K562 (cell line): Measurements from ENCODE around the gene PIK3R2. TPM values are rescaled to one million over a fixed set of nuclear protein-coding genes. Genes with fewer than 3 reads are reported as not detected.
A peak's percentile ranks its signal among the peaks of the same experiment; 100 is the strongest.

Experiments
- CBX1 ChIP-seq: sonication (generic); IDR thresholded peaks from 2 replicates; pipeline ENCODE4 v1.6.1; 2016; ENCODE audit warnings: antibody characterized with exemption, low read depth, mild to moderate bottlenecking
- GABPB1 ChIP-seq: sonication (generic); formaldehyde crosslinking; IDR thresholded peaks from 2 replicates; pipeline ENCODE4 v1.8.0; 2022; ENCODE audit warnings: mild to moderate bottlenecking, missing genetic modification reagents
- NFIX ChIP-seq: fragments of 250-450 bp; sonication (Bioruptor Pico); IDR thresholded peaks from 2 replicates; pipeline ENCODE4 v1.4.0; 2020; ENCODE audit warnings: low read depth, mild to moderate bottlenecking, moderate library complexity
- NR2C2 ChIP-seq, 2 experiments: fragments of 200-800 bp in 1 of 2; sonication (Bioruptor generic) in 1 of 2; sonication (generic) in 1 of 2; formaldehyde crosslinking in 1 of 2; IDR thresholded peaks; 2 replicates each; pipeline versions ENCODE4 v1.6.1 to v1.8.0; 2016 to 2022; ENCODE audit warnings: mild to moderate bottlenecking in 1 of 2, missing compliant biosample characterization in 1 of 2, missing genetic modification characterization in 1 of 2, missing genetic modification reagents in 1 of 2
- PHF21A ChIP-seq: fragments of 450-650 bp; IDR thresholded peaks from 2 replicates; pipeline ENCODE4 v1.6.1; 2017; ENCODE audit warnings: low read depth, borderline replicate concordance
- POLR2G ChIP-seq: fragments of 200-400 bp; formaldehyde crosslinking; IDR thresholded peaks from 2 replicates; pipeline ENCODE4 v1.6.1; 2017; ENCODE audit warnings: low read depth, mild to moderate bottlenecking, antibody characterized with exemption, low read length, moderate library complexity
- SAP30 ChIP-seq: fragments of 200-600 bp; sonication (generic); IDR thresholded peaks from 2 replicates; pipeline ENCODE4 v1.6.1; 2012; ENCODE audit warnings: borderline replicate concordance, low read depth, mild to moderate bottlenecking, moderate library complexity, low read length, control low read depth, inconsistent platforms; ENCODE audit not compliant: insufficient read depth, poor library complexity, severe bottlenecking
- STAG1 ChIP-seq: sonication (generic); formaldehyde crosslinking; IDR thresholded peaks from 2 replicates; pipeline ENCODE4 v1.5.0; 2020; ENCODE audit warnings: missing genetic modification reagents, borderline replicate concordance
- ZFX ChIP-seq: sonication (generic); formaldehyde crosslinking; IDR thresholded peaks from 2 replicates; pipeline ENCODE4 v1.8.0; 2022; ENCODE audit warnings: mild to moderate bottlenecking, missing genetic modification reagents, moderate library complexity
- polyA plus RNA-seq, 8 experiments: library from polyadenylated mRNA; depleted of rRNA in 4 of 8; stranded (reverse) in 5 of 8; unstranded in 3 of 8; fragments of >200 nt; fragmentation: Nextera tagmentation in 2 of 8; fragmentation: Illumina TruSeq in 1 of 8; extraction: Ambion mirVana in 2 of 8; extraction: Trizol in 1 of 8; gene quantifications; 2 replicates each; pipeline versions ENCODE4 v1.2.1 to v1.2.3, GENCODE V29; 2011 to 2014; ENCODE audit warnings: inconsistent platforms in 1 of 8, missing spikeins in 1 of 8
- total RNA-seq, 7 experiments: library from RNA; depleted of rRNA in 6 of 7; stranded (reverse); fragments of >200 nt in 6 of 7; fragmentation: Illumina TruSeq in 2 of 7; extraction: Trizol in 2 of 7; gene quantifications; 2 replicates each; pipeline versions ENCODE4 v1.2.1 to v1.2.3, GENCODE V29; 2011 to 2021; ENCODE audit warnings: low replicate concordance in 1 of 7
- TF ChIP-seq, protein P1 (sequence below): fragments of 250-450 bp; sonication (Bioruptor Pico); IDR thresholded peaks from 2 replicates; pipeline ENCODE4 v1.8.0; 2021; ENCODE audit warnings: borderline replicate concordance, mild to moderate bottlenecking, moderate library complexity; ENCODE audit not compliant: poor library complexity, severe bottlenecking
- TF ChIP-seq, protein P2 (sequence below): sonication (generic); formaldehyde crosslinking; IDR thresholded peaks from 2 replicates; pipeline ENCODE4 v1.4.0; 2020; ENCODE audit warnings: mild to moderate bottlenecking, missing genetic modification reagents
- TF ChIP-seq, protein P3 (sequence below): fragments of 450-650 bp; IDR thresholded peaks from 2 replicates; pipeline ENCODE4 v1.6.1; 2016; ENCODE audit warnings: antibody characterized with exemption
- TF ChIP-seq, protein P4 (sequence below): sonication (generic); formaldehyde crosslinking; IDR thresholded peaks from 2 replicates; pipeline ENCODE4 v1.8.0; 2022; ENCODE audit warnings: missing genetic modification reagents, mild to moderate bottlenecking, moderate library complexity, borderline replicate concordance
- TF ChIP-seq, protein P5 (sequence below): fragments of 250-450 bp; sonication (Bioruptor Pico); IDR thresholded peaks from 2 replicates; pipeline ENCODE4 v1.4.0; 2020

PIK3R2 gene
- total and polyA plus RNA-seq, 9 of the 15 experiments (the other 6 are each of a cell fraction or from before 2014, with no cell fraction given): 0.39 to 37.9 (median 5.3) TPM

DNA sequence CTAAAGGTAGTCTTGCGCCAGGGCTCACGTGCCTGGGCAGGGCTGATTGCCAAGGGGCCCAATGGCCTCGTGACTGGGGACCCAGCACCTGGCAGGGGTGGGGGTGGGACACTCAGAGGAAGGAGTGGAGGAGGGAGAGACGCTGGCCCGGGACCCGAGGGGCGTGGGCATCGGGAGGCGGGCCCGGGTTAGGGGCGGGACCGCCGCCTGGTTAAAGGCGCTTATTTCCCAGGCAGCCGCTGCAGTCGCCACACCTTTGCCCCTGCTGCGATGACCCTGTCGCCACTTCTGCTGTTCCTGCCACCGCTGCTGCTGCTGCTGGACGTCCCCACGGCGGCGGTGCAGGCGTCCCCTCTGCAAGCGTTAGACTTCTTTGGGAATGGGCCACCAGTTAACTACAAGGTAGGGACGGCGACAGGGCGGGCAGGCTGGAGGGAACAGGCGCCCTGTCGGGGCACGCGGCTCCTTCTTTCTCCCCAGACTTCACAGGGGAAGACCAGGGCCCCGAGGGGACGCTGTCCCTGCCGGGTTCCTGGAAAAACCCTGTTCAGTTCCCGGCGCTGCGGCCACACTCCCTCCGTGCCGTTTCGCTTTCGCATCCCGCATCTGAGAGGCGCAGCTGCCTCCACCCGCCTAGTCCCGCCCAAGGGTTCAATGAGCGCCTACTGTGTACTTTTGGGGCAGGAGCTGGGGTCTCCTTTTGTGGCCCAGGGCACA, 20.8 kb downstream of the PIK3R2 start, which contains the start of gene IFI30 (continued):
- TF ChIP-seq, protein P1, sequence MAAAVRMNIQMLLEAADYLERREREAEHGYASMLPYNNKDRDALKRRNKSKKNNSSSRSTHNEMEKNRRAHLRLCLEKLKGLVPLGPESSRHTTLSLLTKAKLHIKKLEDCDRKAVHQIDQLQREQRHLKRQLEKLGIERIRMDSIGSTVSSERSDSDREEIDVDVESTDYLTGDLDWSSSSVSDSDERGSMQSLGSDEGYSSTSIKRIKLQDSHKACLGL (CRISPR knock-in tag): no peak
- 0 out of 2 replicates have a peak, but pooled peaks have one; percentile 19 for TF ChIP-seq STAG1 (CRISPR knock-in tag)
- TF ChIP-seq, protein P2, sequence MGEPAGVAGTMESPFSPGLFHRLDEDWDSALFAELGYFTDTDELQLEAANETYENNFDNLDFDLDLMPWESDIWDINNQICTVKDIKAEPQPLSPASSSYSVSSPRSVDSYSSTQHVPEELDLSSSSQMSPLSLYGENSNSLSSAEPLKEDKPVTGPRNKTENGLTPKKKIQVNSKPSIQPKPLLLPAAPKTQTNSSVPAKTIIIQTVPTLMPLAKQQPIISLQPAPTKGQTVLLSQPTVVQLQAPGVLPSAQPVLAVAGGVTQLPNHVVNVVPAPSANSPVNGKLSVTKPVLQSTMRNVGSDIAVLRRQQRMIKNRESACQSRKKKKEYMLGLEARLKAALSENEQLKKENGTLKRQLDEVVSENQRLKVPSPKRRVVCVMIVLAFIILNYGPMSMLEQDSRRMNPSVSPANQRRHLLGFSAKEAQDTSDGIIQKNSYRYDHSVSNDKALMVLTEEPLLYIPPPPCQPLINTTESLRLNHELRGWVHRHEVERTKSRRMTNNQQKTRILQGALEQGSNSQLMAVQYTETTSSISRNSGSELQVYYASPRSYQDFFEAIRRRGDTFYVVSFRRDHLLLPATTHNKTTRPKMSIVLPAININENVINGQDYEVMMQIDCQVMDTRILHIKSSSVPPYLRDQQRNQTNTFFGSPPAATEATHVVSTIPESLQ (CRISPR knock-in tag): peak; percentile 35; the same call in 1 of the 2 replicates
- TF ChIP-seq, protein P3, sequence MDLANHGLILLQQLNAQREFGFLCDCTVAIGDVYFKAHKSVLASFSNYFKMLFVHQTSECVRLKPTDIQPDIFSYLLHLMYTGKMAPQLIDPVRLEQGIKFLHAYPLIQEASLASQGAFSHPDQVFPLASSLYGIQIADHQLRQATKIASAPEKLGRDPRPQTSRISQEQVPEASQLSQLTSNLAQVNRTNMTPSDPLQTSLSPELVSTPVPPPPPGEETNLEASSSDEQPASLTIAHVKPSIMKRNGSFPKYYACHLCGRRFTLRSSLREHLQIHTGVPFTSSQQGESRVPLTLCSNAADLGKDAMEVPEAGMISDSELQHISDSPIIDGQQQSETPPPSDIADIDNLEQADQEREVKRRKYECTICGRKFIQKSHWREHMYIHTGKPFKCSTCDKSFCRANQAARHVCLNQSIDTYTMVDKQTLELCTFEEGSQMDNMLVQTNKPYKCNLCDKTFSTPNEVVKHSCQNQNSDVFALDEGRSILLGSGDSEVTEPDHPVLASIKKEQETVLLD: 0 out of 2 replicates have a peak, but pooled peaks have one; percentile 54
- TF ChIP-seq NR2C2 (CRISPR knock-in tag; IDR thresholded peaks at IDR 0.05): no peak
- peak; percentile 41; the same call in 1 of the 2 replicates for TF ChIP-seq NR2C2 (tag; IDR thresholded peaks at IDR 0.05)
- TF ChIP-seq PHF21A: 0 out of 2 replicates have a peak, but pooled peaks have one; percentile 11
- peak; percentile 50 for TF ChIP-seq ZFX (CRISPR knock-in tag)
- TF ChIP-seq, protein P4, sequence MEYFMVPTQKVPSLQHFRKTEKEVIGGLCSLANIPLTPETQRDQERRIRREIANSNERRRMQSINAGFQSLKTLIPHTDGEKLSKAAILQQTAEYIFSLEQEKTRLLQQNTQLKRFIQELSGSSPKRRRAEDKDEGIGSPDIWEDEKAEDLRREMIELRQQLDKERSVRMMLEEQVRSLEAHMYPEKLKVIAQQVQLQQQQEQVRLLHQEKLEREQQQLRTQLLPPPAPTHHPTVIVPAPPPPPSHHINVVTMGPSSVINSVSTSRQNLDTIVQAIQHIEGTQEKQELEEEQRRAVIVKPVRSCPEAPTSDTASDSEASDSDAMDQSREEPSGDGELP (CRISPR knock-in tag): peak; percentile 32; the same call in 1 of the 2 replicates
- TF ChIP-seq SAP30: peak; percentile 48
- TF ChIP-seq GABPB1 (CRISPR knock-in tag): peak; percentile 33; the same call in 1 of the 2 replicates
- peak; percentile 94 for TF ChIP-seq POLR2G
- TF ChIP-seq, protein P5, sequence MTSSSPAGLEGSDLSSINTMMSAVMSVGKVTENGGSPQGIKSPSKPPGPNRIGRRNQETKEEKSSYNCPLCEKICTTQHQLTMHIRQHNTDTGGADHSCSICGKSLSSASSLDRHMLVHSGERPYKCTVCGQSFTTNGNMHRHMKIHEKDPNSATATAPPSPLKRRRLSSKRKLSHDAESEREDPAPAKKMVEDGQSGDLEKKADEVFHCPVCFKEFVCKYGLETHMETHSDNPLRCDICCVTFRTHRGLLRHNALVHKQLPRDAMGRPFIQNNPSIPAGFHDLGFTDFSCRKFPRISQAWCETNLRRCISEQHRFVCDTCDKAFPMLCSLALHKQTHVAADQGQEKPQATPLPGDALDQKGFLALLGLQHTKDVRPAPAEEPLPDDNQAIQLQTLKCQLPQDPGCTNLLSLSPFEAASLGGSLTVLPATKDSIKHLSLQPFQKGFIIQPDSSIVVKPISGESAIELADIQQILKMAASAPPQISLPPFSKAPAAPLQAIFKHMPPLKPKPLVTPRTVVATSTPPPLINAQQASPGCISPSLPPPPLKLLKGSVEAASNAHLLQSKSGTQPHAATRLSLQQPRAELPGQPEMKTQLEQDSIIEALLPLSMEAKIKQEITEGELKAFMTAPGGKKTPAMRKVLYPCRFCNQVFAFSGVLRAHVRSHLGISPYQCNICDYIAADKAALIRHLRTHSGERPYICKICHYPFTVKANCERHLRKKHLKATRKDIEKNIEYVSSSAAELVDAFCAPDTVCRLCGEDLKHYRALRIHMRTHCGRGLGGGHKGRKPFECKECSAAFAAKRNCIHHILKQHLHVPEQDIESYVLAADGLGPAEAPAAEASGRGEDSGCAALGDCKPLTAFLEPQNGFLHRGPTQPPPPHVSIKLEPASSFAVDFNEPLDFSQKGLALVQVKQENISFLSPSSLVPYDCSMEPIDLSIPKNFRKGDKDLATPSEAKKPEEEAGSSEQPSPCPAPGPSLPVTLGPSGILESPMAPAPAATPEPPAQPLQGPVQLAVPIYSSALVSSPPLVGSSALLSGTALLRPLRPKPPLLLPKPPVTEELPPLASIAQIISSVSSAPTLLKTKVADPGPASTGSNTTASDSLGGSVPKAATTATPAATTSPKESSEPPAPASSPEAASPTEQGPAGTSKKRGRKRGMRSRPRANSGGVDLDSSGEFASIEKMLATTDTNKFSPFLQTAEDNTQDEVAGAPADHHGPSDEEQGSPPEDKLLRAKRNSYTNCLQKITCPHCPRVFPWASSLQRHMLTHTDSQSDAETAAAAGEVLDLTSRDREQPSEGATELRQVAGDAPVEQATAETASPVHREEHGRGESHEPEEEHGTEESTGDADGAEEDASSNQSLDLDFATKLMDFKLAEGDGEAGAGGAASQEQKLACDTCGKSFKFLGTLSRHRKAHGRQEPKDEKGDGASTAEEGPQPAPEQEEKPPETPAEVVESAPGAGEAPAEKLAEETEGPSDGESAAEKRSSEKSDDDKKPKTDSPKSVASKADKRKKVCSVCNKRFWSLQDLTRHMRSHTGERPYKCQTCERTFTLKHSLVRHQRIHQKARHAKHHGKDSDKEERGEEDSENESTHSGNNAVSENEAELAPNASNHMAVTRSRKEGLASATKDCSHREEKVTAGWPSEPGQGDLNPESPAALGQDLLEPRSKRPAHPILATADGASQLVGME: 0 out of 2 replicates have a peak, but pooled peaks have one; percentile 11
- TF ChIP-seq CBX1: peak; percentile 57
- no peak for TF ChIP-seq NFIX
